Astrocyte (in vitro differentiated cells and primary cell): Measurements from ENCODE around the gene TOP2A.

Source experiments
- EZH2 ChIP-seq: IDR thresholded peaks from 2 replicates; pipeline ENCODE4 v1.6.1; 2012; ENCODE audit warnings: mild to moderate bottlenecking, low read length, inconsistent platforms; ENCODE audit not compliant: insufficient read depth
- TF ChIP-seq, protein P1 (sequence below): IDR thresholded peaks from 2 replicates; pipeline ENCODE4 v1.5.1; 2011; ENCODE audit warnings: low read depth, mild to moderate bottlenecking, inconsistent platforms, low read length, moderate library complexity; ENCODE audit not compliant: insufficient read depth

GRCh38 chr17:40454613-40454995, 36.9 kb upstream of the TOP2A start:
- TF ChIP-seq, protein P1, sequence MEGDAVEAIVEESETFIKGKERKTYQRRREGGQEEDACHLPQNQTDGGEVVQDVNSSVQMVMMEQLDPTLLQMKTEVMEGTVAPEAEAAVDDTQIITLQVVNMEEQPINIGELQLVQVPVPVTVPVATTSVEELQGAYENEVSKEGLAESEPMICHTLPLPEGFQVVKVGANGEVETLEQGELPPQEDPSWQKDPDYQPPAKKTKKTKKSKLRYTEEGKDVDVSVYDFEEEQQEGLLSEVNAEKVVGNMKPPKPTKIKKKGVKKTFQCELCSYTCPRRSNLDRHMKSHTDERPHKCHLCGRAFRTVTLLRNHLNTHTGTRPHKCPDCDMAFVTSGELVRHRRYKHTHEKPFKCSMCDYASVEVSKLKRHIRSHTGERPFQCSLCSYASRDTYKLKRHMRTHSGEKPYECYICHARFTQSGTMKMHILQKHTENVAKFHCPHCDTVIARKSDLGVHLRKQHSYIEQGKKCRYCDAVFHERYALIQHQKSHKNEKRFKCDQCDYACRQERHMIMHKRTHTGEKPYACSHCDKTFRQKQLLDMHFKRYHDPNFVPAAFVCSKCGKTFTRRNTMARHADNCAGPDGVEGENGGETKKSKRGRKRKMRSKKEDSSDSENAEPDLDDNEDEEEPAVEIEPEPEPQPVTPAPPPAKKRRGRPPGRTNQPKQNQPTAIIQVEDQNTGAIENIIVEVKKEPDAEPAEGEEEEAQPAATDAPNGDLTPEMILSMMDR = no peak
- TF ChIP-seq EZH2 = no peak
